Measurements from ENCODE around the gene SHISA8. TPM values are rescaled to one million over a fixed set of nuclear protein-coding genes. Genes with fewer than 3 reads are reported as not detected.
"Not testable (repeated sequence)": the region's sequence is repeated elsewhere in the genome, so short reads cannot be mapped to it uniquely, and the experiment has no call there.

SHISA8 gene
- total RNA-seq, 1 experiment from 2014 or later, result not detected

DNA sequence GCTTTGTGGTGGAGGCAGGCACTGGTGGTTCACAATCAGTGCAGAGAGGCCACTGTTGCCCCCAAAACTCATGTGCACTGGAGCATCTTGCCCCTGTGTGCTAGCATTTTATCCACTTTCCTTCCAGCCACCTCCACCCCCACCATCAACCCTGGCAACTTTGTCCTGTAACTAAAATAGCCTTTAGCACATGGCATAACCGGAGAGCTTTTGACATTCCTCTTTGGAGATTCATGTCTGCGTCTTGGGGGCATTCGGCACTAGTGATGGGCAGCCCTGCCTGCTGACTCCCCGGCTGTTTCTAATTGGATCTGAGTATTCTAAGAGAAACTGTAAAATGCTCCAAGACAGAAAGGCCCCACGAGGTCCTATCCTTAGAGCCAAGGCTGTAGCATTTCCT is 15.8 kb downstream of the SHISA8 start:
- no peak for DNase-seq (ENCODE audit: low spot score)

DNA sequence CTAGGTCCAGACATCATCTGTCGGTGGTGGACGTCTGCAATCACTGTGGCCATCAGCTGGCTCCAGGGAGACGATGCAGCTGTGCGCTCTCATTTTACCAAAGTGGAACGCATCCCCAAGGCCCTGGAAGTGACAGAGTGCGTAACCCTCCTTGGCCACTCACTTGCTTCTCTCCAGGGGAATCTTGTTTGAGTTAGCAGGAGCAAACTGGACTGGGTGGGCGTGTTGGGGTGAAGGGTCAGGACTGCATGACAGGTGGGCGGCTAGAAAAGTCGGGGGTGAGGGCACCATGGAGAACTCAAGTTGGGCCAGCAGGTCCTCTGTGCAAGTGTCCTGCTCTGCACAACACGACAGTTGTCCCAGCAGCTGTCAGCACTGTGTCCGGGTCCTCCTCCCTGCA is 16.2 kb downstream of the SHISA8 start:
- no peak for DNase-seq (ENCODE audit: low spot score)

DNA sequence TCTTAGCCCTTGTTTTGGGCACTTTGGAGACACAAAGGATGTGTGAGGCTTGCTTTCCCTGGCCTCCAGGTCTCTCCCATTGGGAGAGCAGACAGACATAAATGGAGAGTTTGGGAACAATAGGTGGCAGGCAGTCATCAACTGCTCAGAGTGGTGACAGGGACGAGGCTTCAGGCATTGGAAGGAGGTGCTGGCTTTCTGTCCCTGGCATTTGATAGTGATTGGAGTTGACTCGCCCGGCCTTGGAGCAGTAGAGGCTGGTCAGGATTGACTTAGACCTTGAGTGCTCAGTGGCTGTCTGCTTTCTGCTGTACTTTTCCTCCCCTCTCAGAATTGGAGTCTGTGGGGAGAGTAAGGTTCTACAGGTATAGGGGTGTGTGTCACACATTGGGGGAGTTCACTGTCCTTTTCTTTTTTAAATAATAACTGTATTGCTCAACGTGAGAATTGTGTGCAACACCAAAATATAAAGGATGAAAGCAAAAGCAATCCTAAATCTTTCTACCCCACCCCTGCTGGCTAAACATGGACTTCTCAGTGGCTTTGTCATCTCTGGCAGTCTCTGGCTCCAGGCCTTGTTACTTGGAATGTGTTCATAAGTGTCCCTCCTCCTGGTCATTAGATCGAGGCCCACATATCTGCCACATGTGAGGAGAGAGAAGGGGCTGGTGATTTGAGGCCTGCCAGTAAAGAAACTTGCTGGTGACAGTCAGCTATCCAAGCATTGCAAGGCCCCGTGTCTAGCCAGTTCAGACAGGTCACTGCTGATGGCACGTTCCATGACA is 21.1 kb downstream of the SHISA8 start:
- no peak for DNase-seq (ENCODE audit: low spot score)

DNA sequence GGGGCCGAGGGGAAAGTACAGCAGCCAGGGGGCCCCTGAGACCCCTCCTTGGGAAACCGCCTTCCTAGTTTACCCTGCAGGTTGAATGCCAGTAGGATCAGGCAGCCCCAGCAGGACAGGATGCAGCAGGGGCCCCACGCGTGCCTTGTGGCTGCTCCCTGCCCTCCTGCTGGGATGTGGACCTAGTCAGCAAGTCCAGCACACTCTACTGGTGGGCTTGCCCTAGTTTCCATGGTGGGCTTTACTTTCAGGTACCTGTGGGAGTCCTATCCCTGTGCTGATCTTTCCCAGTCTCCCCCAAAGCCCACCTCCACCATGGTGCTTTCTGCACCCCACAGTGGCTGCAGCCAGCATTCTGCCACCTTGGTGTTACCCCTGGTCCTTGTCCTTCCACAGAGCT is 22.2 kb downstream of the SHISA8 start:
- no peak for DNase-seq (ENCODE audit: low spot score)

DNA sequence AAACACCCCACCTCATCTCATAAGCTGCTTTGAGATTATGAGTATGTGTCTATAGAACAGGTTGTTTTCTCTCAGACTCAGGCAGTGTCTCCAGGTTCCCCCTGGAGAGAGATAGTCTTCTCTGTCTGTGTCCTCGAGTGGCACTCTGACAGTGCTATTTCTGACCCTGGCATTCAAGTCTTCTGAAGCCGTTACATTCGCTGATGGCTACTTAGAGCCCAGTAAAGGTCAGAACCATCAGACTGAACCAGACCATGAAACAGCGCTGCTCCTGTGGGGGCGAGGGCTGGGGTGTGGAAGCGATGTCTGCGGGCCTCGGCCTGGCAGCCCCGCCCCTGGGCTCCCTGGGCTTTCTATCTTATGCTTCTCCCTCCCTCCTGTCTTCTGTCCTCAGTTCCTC is 23.5 kb downstream of the SHISA8 start:
- no peak for DNase-seq (ENCODE audit: low spot score)

DNA sequence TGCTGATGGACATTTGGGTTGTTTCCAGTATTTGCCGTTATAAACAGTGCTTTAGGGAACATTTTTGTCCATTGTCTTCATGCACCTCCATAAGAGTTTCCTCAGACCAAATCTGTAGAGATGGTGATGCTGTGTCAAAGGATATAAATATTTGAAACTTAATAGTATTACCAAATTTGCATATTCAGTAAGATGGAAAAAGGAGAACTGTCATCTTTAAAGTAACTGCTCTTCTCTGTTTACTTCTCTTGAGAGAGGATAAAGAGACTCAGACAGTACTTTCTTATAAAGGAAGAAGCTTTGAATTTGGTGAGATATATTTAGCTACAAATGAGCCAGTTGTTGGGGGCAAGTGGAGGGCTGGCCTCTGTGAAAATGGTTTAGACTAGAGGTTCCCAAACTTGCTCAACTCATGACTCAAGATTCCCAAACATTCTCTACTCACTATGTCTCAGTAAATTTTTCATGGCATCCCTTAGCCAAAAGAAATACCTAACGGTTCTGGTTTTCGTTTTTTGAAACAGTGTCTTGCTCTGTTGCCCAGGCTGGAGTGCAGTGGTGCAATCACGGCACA is 26.2 kb downstream of the SHISA8 start:
- DNase-seq (ENCODE audit: low spot score), result no peak

DNA sequence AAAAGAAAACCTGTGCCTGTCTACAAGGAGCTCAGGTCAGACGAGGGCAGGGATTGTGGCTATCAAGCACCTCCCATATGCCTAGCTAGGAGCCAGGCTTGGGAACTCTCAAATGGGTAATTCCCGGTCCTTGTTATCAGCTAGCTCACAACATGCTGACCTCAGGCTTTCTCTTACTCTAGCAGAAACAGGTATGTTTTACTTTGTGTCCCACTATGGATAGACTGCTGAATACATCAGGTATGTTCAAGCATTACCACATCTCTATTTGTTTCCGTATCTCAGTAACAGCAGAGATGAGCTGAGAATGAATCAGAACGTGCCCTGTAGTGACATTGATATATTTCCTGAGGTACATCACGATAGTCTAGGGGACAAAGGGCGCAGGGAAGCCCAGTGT is 29.4 kb downstream of the SHISA8 start:
- DNase-seq (ENCODE audit: low spot score), result no peak

DNA sequence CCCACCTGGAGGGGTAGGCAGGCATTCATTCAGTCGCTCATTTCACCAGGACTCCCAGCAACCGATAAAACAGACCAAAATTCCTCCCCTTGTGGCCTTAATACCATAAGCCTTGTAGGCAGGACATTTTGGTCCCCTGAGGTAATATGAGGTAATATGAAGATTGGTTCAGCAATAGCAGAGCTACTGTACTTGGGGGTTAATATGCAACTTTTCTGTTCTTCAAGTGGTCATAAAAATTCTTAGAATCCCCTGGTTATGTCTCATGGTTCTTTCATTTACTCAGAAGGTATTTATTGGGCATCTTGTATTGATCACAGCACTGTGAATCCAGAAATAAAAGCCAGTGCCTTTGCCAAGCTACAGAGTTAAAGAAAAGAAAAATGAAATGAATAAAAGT is 29.8 kb downstream of the SHISA8 start:
- no peak for DNase-seq (ENCODE audit: low spot score)

DNA sequence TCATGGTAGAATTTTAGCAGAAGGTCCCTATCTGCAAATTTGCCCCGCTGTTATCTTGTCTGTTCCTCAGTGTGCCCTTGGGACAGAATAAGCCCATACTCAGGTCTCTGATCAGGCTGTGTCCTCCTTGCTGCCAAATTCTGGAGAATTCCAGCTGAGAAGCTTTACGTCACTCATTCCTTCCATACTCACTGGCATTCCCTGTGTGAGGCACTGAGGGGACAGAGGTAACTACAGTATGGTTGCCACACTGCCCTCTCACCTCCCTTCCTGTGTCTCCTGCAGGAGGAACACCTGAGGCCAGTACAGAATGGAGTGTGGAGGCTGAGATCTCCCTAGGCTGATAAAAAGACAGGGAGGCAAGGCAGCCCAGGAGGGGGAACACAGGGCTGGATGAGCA is 31.5 kb downstream of the SHISA8 start:
- no peak for DNase-seq (ENCODE audit: low spot score)

DNA sequence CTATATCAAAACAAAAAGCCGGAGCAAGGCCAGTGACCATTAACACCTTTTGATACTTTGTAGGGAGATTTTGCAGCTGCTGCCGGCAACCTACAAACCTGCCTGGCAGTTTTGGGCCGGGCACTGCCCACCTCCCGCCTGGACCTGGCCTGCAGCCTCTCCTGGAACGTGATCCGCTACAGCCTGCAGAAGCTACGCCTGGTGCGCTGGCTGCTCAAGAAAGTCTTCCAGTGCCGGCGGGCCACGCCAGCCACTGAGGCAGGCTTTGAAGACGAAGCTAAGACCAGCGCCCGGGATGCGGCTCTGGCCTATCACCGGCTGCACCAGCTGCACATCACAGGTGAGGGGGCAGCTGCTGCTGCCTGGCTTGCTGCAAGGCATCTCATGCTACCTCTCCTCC is 34.2 kb downstream of the SHISA8 start:
- DNase-seq (ENCODE audit: low spot score), result no peak

DNA sequence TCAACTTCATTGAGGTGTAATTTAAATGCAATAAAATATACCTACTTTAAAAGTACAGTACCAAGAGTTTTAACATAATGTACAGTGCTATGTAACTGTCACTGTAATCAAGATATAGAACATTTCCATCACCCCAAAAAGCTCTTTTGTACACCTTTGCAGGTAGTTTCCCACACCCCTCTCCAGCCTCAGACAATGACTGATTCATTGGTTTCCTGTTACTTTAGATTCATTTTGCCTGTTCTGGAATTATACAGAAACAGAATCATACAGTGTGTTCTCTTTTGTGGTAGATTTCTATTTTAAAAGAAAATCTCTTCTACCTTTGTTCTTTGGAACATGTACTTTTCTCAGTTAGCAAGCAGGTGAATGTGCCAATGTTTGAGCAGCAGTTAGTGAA is 38.2 kb downstream of the SHISA8 start:
- DNase-seq (ENCODE audit: low spot score), result no peak

DNA sequence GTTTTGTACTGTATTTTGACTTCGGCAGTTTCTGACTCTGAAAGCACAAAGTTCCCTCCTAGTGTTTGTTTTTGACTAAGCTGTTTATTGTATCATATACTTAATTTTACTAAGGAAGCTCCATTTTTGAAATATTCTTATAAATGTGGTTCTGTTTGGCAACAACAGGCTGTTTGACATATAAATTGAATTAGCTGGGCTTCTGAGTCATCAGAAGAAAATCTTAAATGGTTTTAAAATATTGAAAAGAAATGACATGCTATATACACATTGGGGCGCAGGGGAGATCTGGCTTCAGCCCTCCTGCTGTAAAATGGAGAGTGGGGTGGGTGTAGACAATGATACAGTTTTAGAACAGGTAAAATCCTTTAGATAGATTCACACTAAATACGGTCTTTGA is 38.6 kb downstream of the SHISA8 start:
- no peak for DNase-seq (ENCODE audit: low spot score)

DNA sequence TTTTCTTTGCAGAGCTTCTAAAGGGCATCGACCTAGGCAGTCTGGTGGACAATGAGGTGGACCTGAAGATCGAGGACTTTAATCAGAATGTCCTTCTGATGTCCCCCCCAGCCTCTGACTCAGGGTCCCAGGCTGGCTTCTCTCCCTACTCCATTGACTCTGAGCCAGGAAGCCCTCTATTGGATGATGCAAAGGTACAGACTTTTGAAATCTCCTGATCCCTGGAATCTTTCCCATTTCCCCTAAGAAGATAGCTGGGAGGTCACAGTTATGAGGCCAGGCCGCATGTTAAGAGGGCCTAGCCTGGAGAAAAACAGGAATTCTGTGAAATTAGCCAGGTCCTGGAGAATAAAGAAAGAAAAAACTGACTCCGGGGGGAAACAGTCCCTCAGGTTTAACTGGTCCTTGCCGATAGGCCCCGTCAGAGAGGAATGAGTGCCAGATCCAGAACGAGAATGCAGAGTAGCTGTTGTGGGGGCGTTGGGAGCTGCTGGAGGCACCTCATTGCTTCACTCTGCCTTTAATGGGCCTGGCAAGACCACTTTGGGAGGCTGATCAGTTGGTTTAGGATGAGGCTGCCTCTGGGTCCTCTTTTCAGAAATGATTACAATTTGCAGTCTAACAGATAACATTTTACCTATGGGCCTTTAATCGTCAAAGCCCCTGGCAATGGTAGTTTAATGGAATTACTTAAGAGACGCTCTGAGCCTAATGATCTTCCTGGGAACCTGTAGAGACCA is 39.2 kb downstream of the SHISA8 start:
- DNase-seq (ENCODE audit: low spot score), result no peak

DNA sequence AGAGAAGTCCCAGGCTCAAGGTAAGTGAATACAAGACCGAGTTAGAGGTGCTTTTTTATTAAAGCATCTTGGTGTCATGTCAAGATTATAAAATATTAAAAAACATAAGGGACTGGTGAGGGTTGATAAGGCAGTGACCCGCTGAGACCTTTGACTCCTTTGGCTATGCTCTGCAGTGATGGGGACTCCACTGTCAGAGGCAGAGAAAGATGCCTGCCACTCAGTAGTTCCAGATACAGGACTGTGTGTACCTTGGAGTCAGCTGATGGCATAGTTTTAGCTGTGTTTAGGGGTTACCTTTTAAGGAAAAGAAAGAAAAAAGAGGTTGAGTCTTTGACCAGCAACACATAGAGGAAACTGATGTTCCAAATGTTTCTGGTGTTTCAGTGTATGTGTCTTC is 40.8 kb downstream of the SHISA8 start:
- DNase-seq (ENCODE audit: low spot score), result no peak

DNA sequence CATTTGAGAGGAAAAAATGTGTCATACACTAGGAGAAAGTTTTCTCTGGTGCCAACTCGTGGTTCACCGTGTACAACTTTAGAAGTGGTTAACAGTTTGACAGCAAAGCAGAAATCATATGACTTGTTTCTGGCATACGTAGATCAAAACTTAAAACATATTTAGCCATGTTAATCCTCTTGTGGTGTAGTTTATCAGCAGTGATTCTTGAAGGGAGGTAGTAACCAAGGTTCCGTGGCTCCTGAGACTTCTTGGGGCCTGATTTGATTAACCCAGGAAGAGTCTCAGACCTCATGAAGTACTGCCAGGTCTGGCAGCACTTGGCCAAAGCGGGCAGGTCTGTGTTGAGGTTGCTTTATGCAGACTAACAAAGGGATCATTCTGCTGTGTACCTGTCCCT is 41.5 kb downstream of the SHISA8 start:
- DNase-seq (ENCODE audit: low spot score), result no peak

DNA sequence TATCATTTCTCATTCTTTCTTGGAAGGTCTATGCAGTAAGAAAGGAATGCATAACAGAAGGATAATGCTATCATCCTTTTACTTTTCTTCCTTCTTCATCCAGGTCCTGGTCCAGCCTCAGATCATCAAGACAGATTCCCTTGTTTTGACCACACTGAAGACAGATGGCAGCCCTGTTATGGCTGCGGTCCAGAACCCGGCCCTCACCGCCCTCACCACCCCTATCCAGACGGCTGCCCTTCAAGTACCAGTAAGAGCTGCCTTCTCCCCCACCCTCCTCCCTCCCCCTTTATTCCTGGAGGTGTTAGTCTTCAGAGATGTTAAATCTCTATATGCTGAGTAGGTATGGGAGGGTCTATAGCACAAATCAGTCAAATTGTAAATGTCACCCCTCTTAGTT is 44.1 kb downstream of the SHISA8 start:
- no peak for DNase-seq (ENCODE audit: low spot score)

DNA sequence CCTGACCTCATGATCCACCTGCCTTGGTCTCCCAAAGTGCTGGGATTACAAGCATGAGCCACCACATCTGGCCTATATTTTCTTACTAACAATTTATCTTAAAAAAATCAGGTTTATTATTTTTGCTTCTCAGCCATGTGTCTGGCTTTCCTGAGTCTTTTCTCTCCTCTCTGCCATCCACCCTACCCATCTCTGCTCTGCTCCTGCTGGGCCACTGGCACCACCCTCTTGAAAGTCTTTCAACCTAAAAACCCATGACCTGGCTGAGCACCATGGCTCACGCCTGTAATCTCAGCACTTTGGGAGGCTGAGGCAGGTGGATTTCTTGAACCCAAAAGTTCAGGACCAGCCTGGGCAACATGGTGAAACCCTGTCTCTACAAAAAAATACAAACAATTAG is 44.8 kb downstream of the SHISA8 start:
- not testable (repeated sequence) for DNase-seq (ENCODE audit: low spot score)

DNA sequence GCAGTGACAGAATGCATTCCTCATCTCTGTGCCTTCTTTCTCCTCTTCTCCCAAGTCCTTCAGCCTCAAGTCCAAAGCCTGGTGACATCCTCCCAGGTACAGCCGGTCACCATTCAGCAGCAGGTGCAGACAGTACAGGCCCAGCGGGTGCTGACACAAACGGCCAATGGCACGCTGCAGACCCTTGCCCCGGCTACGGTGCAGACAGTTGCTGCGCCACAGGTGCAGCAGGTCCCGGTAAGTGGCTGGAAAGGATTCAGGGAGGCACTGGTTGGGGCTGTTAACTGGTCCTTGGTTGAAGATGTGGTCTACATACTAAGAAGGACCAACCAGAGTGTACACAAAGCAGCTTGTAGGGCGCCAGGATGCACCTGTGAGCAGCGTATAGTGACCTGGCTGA is 46.3 kb downstream of the SHISA8 start:
- no peak for DNase-seq (ENCODE audit: low spot score)

DNA sequence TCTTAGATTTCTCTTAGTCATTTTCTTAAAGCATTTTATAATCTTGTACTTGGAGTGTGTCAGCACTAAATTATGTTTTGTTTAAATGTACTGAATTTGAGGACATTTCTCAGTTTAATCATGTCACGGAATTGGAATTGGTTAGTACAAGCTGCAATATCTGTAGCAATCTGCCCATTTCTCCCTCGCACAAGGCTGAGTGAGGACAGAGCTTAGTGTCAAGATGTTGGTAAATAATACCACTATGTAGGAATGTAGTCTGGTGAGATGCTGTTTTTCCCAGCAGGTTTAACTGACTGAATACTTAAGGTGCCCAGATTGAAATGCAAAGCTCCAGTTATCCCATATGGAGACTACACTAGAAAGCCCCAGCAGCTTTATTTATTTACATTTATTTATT is 51.4 kb downstream of the SHISA8 start:
- DNase-seq (ENCODE audit: low spot score), result no peak

DNA sequence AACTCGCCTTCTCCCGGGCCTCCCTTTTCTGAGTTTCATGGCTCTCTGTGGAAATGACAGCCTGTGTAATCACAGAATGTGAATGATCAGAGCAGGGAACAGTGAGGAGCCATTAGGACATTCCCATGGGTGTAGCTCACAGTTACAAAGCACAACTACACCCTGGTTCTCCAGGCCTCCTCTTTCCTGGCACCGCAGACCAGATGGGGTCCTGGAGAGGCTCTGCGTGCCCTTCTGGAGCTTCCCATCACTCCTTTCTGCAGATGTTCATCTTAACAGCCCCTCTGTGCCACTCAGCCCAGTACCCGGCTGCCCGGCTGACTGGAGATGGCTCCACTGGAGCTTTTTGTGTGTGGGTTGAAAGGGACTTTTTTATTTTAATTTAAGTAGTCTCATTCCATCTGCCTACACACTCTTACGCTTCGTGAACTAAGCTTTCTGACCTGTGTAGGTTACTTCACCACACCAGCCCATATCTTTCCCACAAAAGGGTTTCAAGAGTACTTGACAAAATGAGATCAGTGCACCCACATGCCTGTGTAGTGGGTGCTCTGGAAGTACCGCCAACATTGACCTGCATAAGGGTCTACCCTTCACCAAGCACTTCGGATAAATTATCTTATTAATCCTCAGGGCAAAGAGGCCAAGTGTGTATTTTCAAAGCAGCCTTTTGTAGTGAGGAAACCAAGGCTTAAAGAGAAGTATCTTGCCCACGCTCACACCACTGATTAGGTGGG is 52.2 kb downstream of the SHISA8 start:
- DNase-seq (ENCODE audit: low spot score), result no peak

DNA sequence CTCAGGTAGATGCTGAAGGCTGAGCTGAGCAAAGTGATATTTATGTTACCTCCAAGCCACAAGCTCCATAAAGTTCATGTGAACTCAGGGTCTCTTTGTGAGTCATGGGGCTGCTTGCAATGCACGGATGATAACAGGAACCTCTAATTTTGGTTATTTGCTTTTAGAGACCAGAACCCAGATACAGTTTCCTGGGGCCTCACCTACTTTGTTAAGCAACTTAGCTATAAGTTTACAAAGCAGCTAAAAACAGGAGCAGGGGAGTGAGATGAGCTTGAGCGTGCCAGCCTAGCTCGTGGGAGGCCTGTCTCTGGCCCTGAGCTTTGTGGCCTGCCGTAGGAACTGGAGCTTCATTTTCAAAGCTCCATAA is 52.7 kb downstream of the SHISA8 start:
- no peak for DNase-seq (ENCODE audit: low spot score)
